Pons (tissue), 1 donor: ENCODE data around the gene USP54.
A peak's percentile ranks its signal among the peaks of the same experiment; 100 is the strongest.

Source experiments
- DNase-seq: peaks from one replicate; pipeline ENCODE4 v3.0.0-alpha.2; 2016; ENCODE audit warnings: low spot score

USP54 gene

GRCh38 chr10:73519336-73519735, 71.8 kb downstream of the USP54 start:
- DNase-seq, result no peak

GRCh38 chr10:73517166-73517888, 73.8 kb downstream of the USP54 start:
- DNase-seq, result no peak

GRCh38 chr10:73512207-73512743, 78.9 kb downstream of the USP54 start:
- DNase-seq, result no peak

GRCh38 chr10:73509695-73510094, 81.4 kb downstream of the USP54 start:
- no peak for DNase-seq

- no peak for DNase-seq
Measured at GRCh38 chr10:73506491-73506890, 84.7 kb downstream of the USP54 start.

GRCh38 chr10:73506074-73506473, 85.1 kb downstream of the USP54 start:
- DNase-seq, result no peak

GRCh38 chr10:73503037-73503436, 88.1 kb downstream of the USP54 start:
- no peak for DNase-seq

GRCh38 chr10:73501651-73502050, 89.5 kb downstream of the USP54 start:
- DNase-seq, result no peak

GRCh38 chr10:73497623-73498022, 93.5 kb downstream of the USP54 start:
- no peak for DNase-seq

- peak; percentile 91 for DNase-seq
Measured at GRCh38 chr10:73495884-73496674, 95.1 kb downstream of the USP54 start, which contains the start of gene PPP3CB. TSS of gene PPP3CB (minus strand) at chr10:73496024. CDS start at chr10:73495889, 135 bp downstream.

GRCh38 chr10:73495226-73495883, 95.8 kb downstream of the USP54 start:
- DNase-seq, result peak; percentile 75

- peak; percentile 25 for DNase-seq
Measured at GRCh38 chr10:73494877-73495225, 96.3 kb downstream of the USP54 start.

GRCh38 chr10:73494213-73494612, 96.9 kb downstream of the USP54 start:
- DNase-seq, result no peak

GRCh38 chr10:73493781-73494180, 97.4 kb downstream of the USP54 start:
- DNase-seq, result no peak

GRCh38 chr10:73486601-73487000, 104.5 kb downstream of the USP54 start:
- DNase-seq, result no peak

- DNase-seq, result no peak
Measured at GRCh38 chr10:73485320-73485719, 105.8 kb downstream of the USP54 start.

- DNase-seq, result no peak
Measured at GRCh38 chr10:73480158-73480557, 111.0 kb downstream of the USP54 start.

GRCh38 chr10:73478636-73479035, 112.5 kb downstream of the USP54 start:
- no peak for DNase-seq

- DNase-seq, result no peak
Measured at GRCh38 chr10:73471226-73471625, 119.9 kb downstream of the USP54 start.

GRCh38 chr10:73469579-73469978, 121.6 kb downstream of the USP54 start:
- DNase-seq, result peak; percentile 21

GRCh38 chr10:73467206-73467605, 123.9 kb downstream of the USP54 start:
- DNase-seq, result no peak

GRCh38 chr10:73465978-73466726, 125.0 kb downstream of the USP54 start:
- no peak for DNase-seq
